ENCODE measurements around the gene CHAT.

Gene CHAT

GRCh38 chr10:49649294-49649693, 35.5 kb downstream of the CHAT start:
- no peak for DNase-seq (ENCODE audit: low read depth)

DNA sequence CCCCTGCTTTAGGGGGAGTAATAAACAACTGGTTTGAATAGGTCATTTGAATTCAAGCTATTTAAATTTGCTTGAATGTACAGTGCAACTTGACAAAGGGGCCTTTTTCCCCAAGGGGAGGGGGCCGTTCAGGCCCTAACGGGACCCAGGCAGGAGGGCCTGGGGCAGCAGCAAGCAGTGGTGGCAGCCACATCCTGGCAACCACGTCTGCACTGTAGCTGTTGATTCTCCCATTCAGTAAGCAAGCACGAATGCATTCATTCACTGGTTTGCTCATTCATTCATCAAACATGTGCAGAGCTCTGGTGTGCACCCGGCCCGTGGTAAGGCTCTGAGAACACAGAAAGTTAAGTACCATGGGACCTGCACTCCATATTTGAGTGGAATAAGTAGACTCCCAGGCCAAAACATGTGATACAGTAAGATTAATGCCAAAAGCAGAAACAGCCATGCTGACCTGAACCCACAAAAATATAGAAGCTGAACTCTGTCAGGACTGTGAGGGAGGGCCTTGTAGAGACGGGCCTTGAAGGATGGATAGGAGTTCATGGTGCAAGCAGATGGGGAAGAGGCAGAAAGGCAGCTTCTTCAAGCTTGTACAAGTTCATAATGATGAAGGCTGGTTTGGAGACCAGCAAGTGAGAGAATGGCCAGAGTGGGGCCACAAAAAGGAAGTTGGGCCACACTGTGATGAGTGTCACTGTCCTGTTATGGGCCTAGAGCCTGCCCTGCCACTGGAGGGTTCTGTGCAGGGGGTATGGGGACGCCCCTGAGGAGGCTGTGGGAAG, 36.3 kb downstream of the CHAT start:
- no peak overlapping the region for H3K4me3 ChIP-seq (ENCODE audit: low read length)
- TF ChIP-seq, protein P1, sequence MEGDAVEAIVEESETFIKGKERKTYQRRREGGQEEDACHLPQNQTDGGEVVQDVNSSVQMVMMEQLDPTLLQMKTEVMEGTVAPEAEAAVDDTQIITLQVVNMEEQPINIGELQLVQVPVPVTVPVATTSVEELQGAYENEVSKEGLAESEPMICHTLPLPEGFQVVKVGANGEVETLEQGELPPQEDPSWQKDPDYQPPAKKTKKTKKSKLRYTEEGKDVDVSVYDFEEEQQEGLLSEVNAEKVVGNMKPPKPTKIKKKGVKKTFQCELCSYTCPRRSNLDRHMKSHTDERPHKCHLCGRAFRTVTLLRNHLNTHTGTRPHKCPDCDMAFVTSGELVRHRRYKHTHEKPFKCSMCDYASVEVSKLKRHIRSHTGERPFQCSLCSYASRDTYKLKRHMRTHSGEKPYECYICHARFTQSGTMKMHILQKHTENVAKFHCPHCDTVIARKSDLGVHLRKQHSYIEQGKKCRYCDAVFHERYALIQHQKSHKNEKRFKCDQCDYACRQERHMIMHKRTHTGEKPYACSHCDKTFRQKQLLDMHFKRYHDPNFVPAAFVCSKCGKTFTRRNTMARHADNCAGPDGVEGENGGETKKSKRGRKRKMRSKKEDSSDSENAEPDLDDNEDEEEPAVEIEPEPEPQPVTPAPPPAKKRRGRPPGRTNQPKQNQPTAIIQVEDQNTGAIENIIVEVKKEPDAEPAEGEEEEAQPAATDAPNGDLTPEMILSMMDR (conservative IDR thresholded peaks at IDR 0.05; ENCODE audit: low read length): no peak
- no peak for DNase-seq (ENCODE audit: low read depth)

More at GRCh38 chr10:49649294-49649693, 35.5 kb downstream of the CHAT start:
- TF ChIP-seq, protein P1 (conservative IDR thresholded peaks at IDR 0.05; ENCODE audit: low read length): no peak
- H3K4me3 ChIP-seq (ENCODE audit: low read length): no peak overlapping the region

- TF ChIP-seq, protein P1 (conservative IDR thresholded peaks at IDR 0.05; ENCODE audit: low read length): no peak
- no peak overlapping the region for H3K4me3 ChIP-seq (ENCODE audit: low read length)
- DNase-seq (ENCODE audit: low read depth): no peak
These were observed 36.8 kb downstream of the CHAT start for GRCh38 chr10:49650724-49651034.

- DNase-seq (ENCODE audit: low read depth): no peak
- no peak overlapping the region for H3K4me3 ChIP-seq (ENCODE audit: low read length)
- TF ChIP-seq, protein P1 (conservative IDR thresholded peaks at IDR 0.05; ENCODE audit: low read length): no peak
These were observed 37.4 kb downstream of the CHAT start for GRCh38 chr10:49651039-49651835.

GRCh38 chr10:49651917-49652316, 38.1 kb downstream of the CHAT start:
- H3K4me3 ChIP-seq (ENCODE audit: low read length): no peak overlapping the region
- no peak for DNase-seq (ENCODE audit: low read depth)
- TF ChIP-seq, protein P1 (conservative IDR thresholded peaks at IDR 0.05; ENCODE audit: low read length): no peak

GRCh38 chr10:49652421-49653272, 38.8 kb downstream of the CHAT start:
- no peak overlapping the region for H3K4me3 ChIP-seq (ENCODE audit: low read length)
- TF ChIP-seq, protein P1 (conservative IDR thresholded peaks at IDR 0.05; ENCODE audit: low read length): no peak
- DNase-seq (ENCODE audit: low read depth): no peak

Measured in AG10803 (cell line).